GM18511 (cell line): ENCODE data around the gene C3orf62.

Source experiments
- ATAC-seq: cut with Tn5 transposase; IDR thresholded peaks from one replicate; pipeline ENCODE4 v1.9.1; 2021; ENCODE audit warnings: mild to moderate bottlenecking, moderate library complexity; ENCODE audit not compliant: unreplicated experiment

C3orf62 gene

DNA sequence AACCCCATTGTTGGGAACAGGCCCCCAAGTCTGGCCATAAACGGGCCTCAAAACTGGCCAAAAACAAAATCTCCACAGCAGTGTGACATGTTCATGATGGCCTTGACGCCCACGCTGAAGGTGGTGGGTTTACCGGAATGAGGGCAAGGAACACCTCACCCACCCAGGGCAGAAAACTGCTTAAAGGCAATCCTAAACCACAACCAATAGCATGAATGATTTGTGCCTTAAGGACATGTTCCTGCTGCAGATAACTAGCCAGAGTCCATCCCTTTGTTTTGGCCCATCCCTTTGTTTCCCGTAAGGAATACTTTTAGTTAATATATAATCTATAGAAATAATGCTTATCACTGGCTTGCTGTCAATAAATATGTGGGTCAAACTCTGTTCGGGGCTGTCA lies 57.9 kb downstream of the C3orf62 start:
- no peak for ATAC-seq
